ENCODE measurements around the gene HAUS2.
"Not testable (repeated sequence)": the region's sequence is repeated elsewhere in the genome, so short reads cannot be mapped to it uniquely, and the experiment has no call there.

HAUS2 gene

GRCh38 chr15:42576040-42576594 lies 27.5 kb downstream of the HAUS2 start:
- FAIRE-seq = no peak

- FAIRE-seq = no peak
Measured at GRCh38 chr15:42576776-42577175, 28.1 kb downstream of the HAUS2 start.

GRCh38 chr15:42577514-42578031 lies 28.9 kb downstream of the HAUS2 start:
- FAIRE-seq = no peak

GRCh38 chr15:42578984-42579537 lies 30.4 kb downstream of the HAUS2 start:
- no peak for FAIRE-seq

- FAIRE-seq = no peak
Measured at GRCh38 chr15:42581272-42581730, 32.7 kb downstream of the HAUS2 start.

GRCh38 chr15:42582569-42583375 lies 34.1 kb downstream of the HAUS2 start:
- no peak for FAIRE-seq

GRCh38 chr15:42584031-42584765 lies 35.6 kb downstream of the HAUS2 start:
- FAIRE-seq = no peak

- FAIRE-seq = no peak
Measured at GRCh38 chr15:42590619-42591237, 42.1 kb downstream of the HAUS2 start.

GRCh38 chr15:42591238-42591934 lies 42.7 kb downstream of the HAUS2 start:
- FAIRE-seq = no peak

GRCh38 chr15:42592716-42593115 lies 44.1 kb downstream of the HAUS2 start:
- no peak for FAIRE-seq

GRCh38 chr15:42593143-42593542 lies 44.5 kb downstream of the HAUS2 start:
- FAIRE-seq = no peak

GRCh38 chr15:42594095-42594494 lies 45.5 kb downstream of the HAUS2 start:
- no peak for FAIRE-seq

GRCh38 chr15:42595626-42596240 lies 47.1 kb downstream of the HAUS2 start:
- FAIRE-seq = no peak

- FAIRE-seq = not testable (repeated sequence)
Measured at GRCh38 chr15:42601316-42601715, 52.7 kb downstream of the HAUS2 start.

- no peak for FAIRE-seq
Measured at GRCh38 chr15:42602501-42602900, 53.9 kb downstream of the HAUS2 start.

GRCh38 chr15:42603978-42604377 lies 55.3 kb downstream of the HAUS2 start:
- FAIRE-seq = no peak

- FAIRE-seq = no peak
Measured at GRCh38 chr15:42604894-42605744, 56.5 kb downstream of the HAUS2 start.

GRCh38 chr15:42605796-42606195 lies 57.2 kb downstream of the HAUS2 start:
- FAIRE-seq = no peak

- FAIRE-seq = no peak
Measured at GRCh38 chr15:42608110-42608531, 59.5 kb downstream of the HAUS2 start.

- FAIRE-seq = no peak
Measured at GRCh38 chr15:42608752-42609488, 60.3 kb downstream of the HAUS2 start.

All from colon (tissue), 2 donors.